Retinal pigment epithelial cell (primary cell): ENCODE data around the gene ATRNL1.

ENCODE experiments used
- DNase-seq: peaks from one replicate; pipeline ENCODE4 v3.0.0-alpha.2; 2010; ENCODE audit warnings: low read depth
- H3K4me3 ChIP-seq: 2 replicates; pipeline ENCODE4 v1.5.1; 2011; ENCODE audit warnings: mild to moderate bottlenecking, low read length, control low read depth, moderate library complexity
- TF ChIP-seq, protein P1 (sequence below): conservative IDR thresholded peaks from 2 replicates; pipeline ENCODE4 v1.5.1; 2011; ENCODE audit warnings: low read depth, low read length, control low read depth, inconsistent platforms

Gene ATRNL1

DNA sequence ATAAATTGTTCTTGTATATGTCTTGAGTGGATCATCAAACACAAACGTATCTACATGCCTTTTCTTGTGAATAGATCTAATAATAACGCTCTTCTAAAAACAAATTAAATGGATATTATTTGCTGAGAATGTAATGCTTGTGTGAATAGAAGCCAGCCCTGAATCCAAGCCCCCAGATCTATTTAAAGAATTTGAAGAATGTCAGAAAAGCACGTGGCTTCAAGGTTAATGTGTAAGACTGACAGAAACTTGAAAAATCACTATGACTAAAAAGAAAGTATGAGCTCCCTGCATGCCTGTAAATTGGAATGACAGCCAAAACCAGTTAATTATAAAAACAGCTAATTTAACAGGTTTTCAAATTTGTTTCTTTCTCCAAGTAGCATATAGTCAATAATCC is 43.2 kb upstream of the ATRNL1 start:
- TF ChIP-seq, protein P1, sequence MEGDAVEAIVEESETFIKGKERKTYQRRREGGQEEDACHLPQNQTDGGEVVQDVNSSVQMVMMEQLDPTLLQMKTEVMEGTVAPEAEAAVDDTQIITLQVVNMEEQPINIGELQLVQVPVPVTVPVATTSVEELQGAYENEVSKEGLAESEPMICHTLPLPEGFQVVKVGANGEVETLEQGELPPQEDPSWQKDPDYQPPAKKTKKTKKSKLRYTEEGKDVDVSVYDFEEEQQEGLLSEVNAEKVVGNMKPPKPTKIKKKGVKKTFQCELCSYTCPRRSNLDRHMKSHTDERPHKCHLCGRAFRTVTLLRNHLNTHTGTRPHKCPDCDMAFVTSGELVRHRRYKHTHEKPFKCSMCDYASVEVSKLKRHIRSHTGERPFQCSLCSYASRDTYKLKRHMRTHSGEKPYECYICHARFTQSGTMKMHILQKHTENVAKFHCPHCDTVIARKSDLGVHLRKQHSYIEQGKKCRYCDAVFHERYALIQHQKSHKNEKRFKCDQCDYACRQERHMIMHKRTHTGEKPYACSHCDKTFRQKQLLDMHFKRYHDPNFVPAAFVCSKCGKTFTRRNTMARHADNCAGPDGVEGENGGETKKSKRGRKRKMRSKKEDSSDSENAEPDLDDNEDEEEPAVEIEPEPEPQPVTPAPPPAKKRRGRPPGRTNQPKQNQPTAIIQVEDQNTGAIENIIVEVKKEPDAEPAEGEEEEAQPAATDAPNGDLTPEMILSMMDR = no peak
- no peak overlapping the region for H3K4me3 ChIP-seq
- peak; percentile 73 for DNase-seq

DNA sequence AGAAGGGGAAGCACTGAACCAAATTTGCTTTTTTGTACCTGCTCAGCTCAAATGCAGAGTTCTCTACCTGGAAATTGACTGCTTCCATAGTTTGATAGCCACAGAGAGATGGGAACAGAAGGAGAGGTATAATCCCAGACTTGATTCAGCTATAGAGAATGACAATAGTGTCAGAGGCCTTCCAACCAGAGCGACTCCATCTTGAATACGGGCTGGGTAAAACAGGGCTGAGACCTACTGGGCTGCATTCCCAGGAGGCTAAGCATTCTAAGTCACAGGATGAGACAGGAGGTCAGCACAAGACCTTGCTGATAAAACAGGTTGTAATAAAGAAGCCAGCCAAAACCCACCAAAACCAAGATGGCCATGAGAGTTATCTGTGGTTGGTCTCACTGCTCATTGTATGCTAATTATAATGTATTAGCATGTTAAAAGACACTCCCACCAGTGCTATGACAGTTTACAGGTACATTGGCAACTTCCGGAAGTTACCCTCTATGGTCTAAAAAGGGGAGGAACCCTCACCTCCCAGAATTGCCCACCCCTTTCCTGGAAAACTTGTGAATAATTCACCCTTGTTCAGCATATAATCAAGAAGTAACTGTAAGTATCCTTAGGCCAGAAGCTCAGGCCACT is 42.7 kb upstream of the ATRNL1 start:
- TF ChIP-seq, protein P1 = no peak
- DNase-seq = no peak
- no peak overlapping the region for H3K4me3 ChIP-seq

DNA sequence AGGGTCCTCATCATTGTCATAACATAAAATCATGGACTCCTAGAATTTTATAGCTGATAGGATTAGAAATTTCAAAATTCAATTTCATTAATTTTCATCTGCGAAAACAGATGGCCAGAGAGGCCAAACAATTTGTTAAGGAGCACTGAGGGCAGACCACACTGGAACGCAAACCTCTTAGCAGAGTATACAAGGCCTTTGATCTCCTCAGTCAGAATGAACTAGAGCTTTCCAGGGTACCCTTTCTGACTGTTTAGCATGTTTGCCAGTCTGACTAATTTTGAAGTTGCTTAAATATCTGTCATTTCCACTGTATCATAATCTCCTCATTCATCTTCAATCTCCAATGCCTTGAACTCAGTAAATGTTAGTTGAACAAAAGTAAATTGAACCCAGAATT is 41.9 kb upstream of the ATRNL1 start:
- TF ChIP-seq, protein P1 = no peak
- no peak overlapping the region for H3K4me3 ChIP-seq
- no peak for DNase-seq

DNA sequence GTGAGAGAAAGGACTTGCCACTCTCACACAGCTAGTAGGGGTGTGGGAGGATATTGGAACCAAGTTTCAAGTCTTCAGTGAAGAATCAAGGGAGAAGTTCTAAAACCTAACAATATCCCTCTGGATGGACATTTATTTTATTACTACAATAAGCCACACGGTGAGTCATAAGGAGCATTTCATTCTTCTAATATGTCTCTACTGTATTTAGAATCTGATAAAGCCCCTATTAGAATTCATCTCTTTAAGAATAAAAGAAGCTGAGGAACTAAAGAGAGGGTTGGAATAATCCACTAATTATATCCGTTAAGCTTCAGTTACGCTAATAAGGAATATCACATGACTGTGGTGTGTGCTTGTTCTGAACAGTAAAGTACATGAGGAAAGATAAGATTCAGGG is 40.9 kb upstream of the ATRNL1 start:
- H3K4me3 ChIP-seq = no peak overlapping the region
- no peak for DNase-seq
- TF ChIP-seq, protein P1 = no peak

DNA sequence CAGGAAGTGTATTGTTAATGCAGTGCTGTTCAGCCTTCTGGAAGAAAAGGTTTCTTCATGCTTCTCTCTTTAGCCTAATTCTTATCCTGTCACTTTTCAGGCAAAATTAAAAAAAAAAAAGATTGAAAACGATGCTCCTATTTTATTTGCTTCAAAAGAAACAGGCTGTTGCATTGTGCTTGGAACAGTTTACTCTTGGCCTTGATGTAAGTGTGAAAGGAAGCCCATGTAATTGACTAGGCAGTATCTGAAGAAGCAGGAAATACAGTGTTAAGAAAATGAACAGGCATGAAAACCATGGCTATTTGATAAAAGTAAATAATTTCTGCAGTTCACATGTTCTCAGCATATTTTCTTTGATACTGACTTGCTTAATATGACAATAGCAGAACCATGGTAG is 40.4 kb upstream of the ATRNL1 start:
- no peak for DNase-seq
- no peak overlapping the region for H3K4me3 ChIP-seq

DNA sequence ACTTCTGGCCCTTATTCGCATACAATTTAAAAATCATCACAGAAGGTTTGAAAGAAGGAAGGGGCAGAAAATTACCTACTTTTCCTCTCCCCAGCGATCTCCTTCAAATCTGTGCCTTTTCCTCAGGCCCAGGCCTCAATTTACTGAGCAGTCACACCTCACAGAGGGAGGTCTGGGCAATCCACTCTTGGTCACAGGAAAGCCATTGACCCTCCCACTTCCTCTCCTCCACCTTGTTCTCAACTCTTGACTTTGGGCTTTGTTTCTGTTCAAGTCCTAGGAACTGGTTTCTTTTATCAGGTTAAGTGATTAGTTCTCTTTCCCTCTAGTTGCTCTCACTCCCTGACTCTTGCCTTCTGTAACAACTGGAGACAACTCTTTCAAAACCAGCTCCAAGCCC is 37.0 kb upstream of the ATRNL1 start:
- TF ChIP-seq, protein P1 = no peak
- H3K4me3 ChIP-seq = no peak overlapping the region
- no peak for DNase-seq

More for the DNA sequence above, 40.4 kb upstream of the ATRNL1 start:
- TF ChIP-seq, protein P1 = no peak

DNA sequence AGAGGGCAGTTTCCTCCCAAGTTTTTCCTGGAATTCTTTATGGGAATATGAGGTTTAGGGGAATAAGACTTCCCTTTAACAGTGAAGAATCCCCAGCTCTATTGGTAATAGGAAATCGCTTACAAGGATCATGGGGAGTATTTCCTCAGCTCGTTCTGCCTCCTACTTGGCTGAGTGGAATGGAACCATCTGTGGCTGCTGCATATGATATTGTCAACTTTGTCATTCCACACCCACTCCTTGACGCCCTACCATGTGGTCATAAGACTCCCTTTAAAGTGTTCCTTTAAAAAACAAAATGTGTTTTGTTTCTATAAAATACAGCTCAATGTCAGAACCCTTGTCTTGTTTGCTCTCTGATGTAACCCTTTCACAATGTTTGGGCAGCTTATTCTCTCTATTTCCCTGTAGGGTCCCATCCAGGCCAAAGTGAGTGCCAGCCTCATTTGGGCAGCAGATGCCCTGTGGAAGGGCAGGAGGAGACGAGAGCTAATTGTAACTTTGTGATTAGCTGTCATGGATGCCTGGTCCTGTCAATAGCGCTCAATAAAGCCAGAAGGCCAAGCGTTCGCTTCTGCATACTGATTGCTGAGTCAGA is 33.8 kb upstream of the ATRNL1 start:
- TF ChIP-seq, protein P1 = no peak
- DNase-seq = no peak
- no peak overlapping the region for H3K4me3 ChIP-seq
